Stomach (tissue), 9 donors: ENCODE results near the gene SP4. TPM values are rescaled to one million over a fixed set of nuclear protein-coding genes. Genes with fewer than 3 reads are reported as not detected.

Experiments
- DNase-seq, 2 donors: peaks; one replicate each; pipeline versions ENCODE4 v3.0.0 to v3.0.0-alpha.2; 2013 to 2019
- H3K27ac ChIP-seq, 5 donors: fragments of 200-600 bp in 4 of 5; sonication (generic) in 4 of 5; one replicate each; pipeline ENCODE4 v1.5.1; 2013 to 2019; ENCODE audit warnings: mild to moderate bottlenecking in 1 of 5, moderate library complexity in 1 of 5
- H3K27me3 ChIP-seq, 3 donors: fragments of 200-600 bp; sonication (generic); one replicate each; pipeline ENCODE4 v1.5.1; 2017 to 2019; ENCODE audit warnings: mixed run types in 1 of 3
- H3K36me3 ChIP-seq, 4 donors: fragments of 200-600 bp; sonication (generic); 1 replicate in 3 of 4; 2 replicates in 1 of 4; pipeline ENCODE4 v1.5.1; 2016 to 2019
- H3K4me1 ChIP-seq, 4 donors: fragments of 200-600 bp; sonication (generic); one replicate each; pipeline ENCODE4 v1.5.1; 2016 to 2019
- H3K4me3 ChIP-seq, 4 donors: fragments of 200-600 bp; sonication (generic) in 3 of 4; one replicate each; pipeline ENCODE4 v1.5.1; 2016 to 2019; ENCODE audit warnings: mild to moderate bottlenecking in 1 of 4
- H3K9me3 ChIP-seq, 4 donors: fragments of 200-600 bp; sonication (generic); one replicate each; pipeline ENCODE4 v1.5.1; 2016 to 2019
- EP300 ChIP-seq: sonication (generic); formaldehyde crosslinking; IDR thresholded peaks from one replicate; pipeline ENCODE4 v1.6.1; 2017; ENCODE audit warnings: antibody characterized with exemption
- POLR2A ChIP-seq, 4 donors: fragments of 450-650 bp; IDR thresholded peaks; one replicate each; pipeline ENCODE4 v1.6.1; 2016; ENCODE audit warnings: antibody characterized with exemption in 4 of 4, control low read depth in 2 of 4, mild to moderate bottlenecking in 1 of 4, moderate library complexity in 1 of 4
- POLR2AphosphoS5 ChIP-seq, 3 donors: sonication (generic); formaldehyde crosslinking; IDR thresholded peaks; one replicate each; pipeline ENCODE4 v1.6.1; 2016; ENCODE audit warnings: antibody characterized with exemption in 3 of 3
- WGBS, 5 donors: extraction: QIAGEN DNeasy Blood & Tissue Kit in 3 of 5; methylation state at CpG; one replicate each; pipeline versions ENCODE4 v1.1.5 to v1.1.7; 2013 to 2018; 5-methylcytosine and 5-hydroxymethylcytosine counted together
- intact Hi-C: fragments of 100-400 bp; cut with DNase I; formaldehyde crosslinking; loops from one replicate; pipeline ENCODE4 v1.15.1; 2023; ENCODE audit warnings: low total_unique reads
- polyA plus RNA-seq, 3 donors: library from polyadenylated mRNA; stranded (reverse); fragments of 200-250 nt; gene quantifications; one replicate each; pipeline ENCODE4 v1.2.3, GENCODE V29; 2013
- total RNA-seq, 5 donors: library from RNA; depleted of rRNA; stranded (reverse); fragments of >200 nt; gene quantifications; one replicate each; pipeline versions ENCODE4 v1.1.0 to v1.2.3, GENCODE V29; 2014 to 2016
- TF ChIP-seq, protein P1 (sequence below), 7 experiments: fragments of 450-650 bp in 4 of 7; fragments of 200-600 bp in 3 of 7; sonication (generic) in 3 of 7; IDR thresholded peaks; one replicate each; pipeline ENCODE4 v1.5.1; 2016 to 2019; ENCODE audit warnings: antibody characterized with exemption in 7 of 7, control low read depth in 2 of 7, mild to moderate bottlenecking in 1 of 7
- donor health status: healthy with polysubstance abuse.
- donor health status: Bipolar disorder and iron deficiency.
- donor health status: healthy.

Gene SP4
- total and polyA plus RNA-seq, 8 donors: 0.58 to 16.7 (median 2.4) TPM

DNA sequence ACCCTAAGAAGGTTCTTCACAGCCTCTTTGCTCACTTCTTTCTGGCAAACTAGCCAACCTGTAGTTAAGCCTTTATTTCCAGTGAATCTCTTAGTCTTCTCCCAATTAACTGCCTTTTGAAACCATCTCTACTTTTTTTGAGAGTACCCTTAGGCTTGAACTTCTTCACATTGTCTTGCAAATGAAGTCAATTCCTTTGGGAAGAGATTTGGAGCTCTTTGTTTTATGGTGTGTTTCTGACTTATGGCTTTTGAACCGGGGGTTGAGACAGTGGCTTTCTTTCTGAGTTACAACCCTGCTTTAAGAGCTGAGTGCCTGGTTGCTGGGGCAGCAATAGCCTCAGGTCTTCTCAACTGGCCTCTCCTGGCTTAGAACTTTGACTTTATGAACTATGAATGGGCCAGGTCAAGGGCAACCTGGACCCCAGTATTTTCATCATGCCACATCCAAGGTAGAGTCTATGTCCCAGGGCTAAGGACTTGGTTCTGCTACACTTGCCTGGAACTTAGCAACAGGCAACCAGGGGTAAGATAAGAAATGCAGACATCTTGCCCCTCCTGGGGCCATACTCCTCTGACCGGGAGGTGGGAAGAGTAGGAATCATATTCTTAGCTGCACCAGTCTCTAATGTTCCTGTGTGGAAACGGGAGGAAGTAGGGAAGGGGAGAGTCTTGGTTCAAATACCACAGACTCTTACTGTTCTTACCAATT, 53.0 kb downstream of the SP4 start:
- Histone ChIP-seq H3K9me3 (no peaks in the 10 kb centered on the region), H3K27me3 (no peaks in the 10 kb centered on the region), H3K4me3 (no peak overlapping the region), H3K4me1 (no peaks in the 10 kb centered on the region), H3K27ac (no peak overlapping the region), H3K36me3 (peaks cover 0 to 37% (median 26%) of the 10 kb centered on the region in 4 donors)
- DNase-seq: no peak
- intact Hi-C loops: no loop called here
- TF ChIP-seq, protein P1, sequence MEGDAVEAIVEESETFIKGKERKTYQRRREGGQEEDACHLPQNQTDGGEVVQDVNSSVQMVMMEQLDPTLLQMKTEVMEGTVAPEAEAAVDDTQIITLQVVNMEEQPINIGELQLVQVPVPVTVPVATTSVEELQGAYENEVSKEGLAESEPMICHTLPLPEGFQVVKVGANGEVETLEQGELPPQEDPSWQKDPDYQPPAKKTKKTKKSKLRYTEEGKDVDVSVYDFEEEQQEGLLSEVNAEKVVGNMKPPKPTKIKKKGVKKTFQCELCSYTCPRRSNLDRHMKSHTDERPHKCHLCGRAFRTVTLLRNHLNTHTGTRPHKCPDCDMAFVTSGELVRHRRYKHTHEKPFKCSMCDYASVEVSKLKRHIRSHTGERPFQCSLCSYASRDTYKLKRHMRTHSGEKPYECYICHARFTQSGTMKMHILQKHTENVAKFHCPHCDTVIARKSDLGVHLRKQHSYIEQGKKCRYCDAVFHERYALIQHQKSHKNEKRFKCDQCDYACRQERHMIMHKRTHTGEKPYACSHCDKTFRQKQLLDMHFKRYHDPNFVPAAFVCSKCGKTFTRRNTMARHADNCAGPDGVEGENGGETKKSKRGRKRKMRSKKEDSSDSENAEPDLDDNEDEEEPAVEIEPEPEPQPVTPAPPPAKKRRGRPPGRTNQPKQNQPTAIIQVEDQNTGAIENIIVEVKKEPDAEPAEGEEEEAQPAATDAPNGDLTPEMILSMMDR (IDR thresholded peaks at IDR 0.05): no peak
- TF ChIP-seq POLR2A (IDR thresholded peaks at IDR 0.05) (no peak), POLR2AphosphoS5 (IDR thresholded peaks at IDR 0.05) (no peak), EP300 (no peak)
- WGBS, 5 donors: 90 to 98% (median 92%) methylated on average over 3 of the region's 3 CpGs

DNA sequence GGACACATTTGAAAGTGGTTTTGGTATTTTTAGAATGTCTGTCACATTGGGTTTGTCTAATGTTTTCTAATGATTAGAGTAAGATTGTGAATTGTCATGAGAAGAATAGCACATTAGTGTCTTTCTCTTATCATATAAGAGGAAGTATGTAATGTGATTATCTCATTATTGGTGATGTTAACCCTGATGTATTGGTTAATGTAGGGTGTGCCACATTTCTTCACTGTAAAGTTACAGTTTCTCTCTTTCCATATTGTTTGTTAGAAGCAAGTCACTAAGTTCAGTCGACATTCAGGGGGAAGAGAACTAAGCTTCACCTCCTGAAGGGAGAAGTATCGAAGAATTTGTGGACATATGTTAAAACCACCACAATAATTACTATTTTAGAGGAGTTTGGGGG, 58.6 kb downstream of the SP4 start:
- DNase-seq: no peak
- Histone ChIP-seq H3K4me3 (no peak overlapping the region), H3K27ac (no peak overlapping the region), H3K4me1 (no peaks in the 10 kb centered on the region), H3K36me3 (peaks cover 0 to 29% (median 18%) of the 10 kb centered on the region in 4 donors), H3K9me3 (no peaks in the 10 kb centered on the region), H3K27me3 (no peaks in the 10 kb centered on the region)
- intact Hi-C loops: no loop called here
- TF ChIP-seq POLR2A (IDR thresholded peaks at IDR 0.05) (no peak), EP300 (no peak), POLR2AphosphoS5 (IDR thresholded peaks at IDR 0.05) (no peak)
- TF ChIP-seq, protein P1 (IDR thresholded peaks at IDR 0.05): no peak
- 76 to 90% (median 88%) methylated on average over 2 of the region's 2 CpGs for WGBS, 5 donors

DNA sequence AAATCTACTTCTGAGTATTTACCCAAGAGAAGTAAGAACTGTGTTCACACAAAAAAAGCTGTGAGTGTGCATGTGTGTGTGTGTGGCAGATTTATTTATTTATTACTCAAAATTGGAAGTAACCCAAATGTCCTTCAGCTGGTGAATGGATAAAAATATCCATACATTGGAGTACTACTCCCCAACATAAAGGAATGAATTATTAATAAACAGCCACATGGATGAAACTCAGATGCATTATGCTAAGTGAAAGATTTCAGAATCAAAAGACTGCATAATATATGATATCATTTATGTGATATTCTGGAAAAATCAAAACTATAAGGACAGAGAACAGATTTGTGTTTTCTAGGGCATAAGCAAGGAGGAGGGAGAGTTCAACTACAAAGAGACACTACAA, 67.8 kb downstream of the SP4 start:
- Histone ChIP-seq H3K27ac (no peak overlapping the region), H3K27me3 (no peaks in the 10 kb centered on the region), H3K9me3 (peaks cover 0 to 19% (median 7%) of the 10 kb centered on the region in 4 donors), H3K36me3 (peaks cover 0 to 13% (median 2%) of the 10 kb centered on the region in 4 donors), H3K4me3 (no peak overlapping the region), H3K4me1 (no peaks in the 10 kb centered on the region)
- no peak for DNase-seq
- TF ChIP-seq, protein P1 (IDR thresholded peaks at IDR 0.05): no peak
- no peak for TF ChIP-seq POLR2A (IDR thresholded peaks at IDR 0.05)
- TF ChIP-seq POLR2AphosphoS5 (IDR thresholded peaks at IDR 0.05): no peak
- no peak for TF ChIP-seq EP300
- intact Hi-C loops: no loop called here

DNA sequence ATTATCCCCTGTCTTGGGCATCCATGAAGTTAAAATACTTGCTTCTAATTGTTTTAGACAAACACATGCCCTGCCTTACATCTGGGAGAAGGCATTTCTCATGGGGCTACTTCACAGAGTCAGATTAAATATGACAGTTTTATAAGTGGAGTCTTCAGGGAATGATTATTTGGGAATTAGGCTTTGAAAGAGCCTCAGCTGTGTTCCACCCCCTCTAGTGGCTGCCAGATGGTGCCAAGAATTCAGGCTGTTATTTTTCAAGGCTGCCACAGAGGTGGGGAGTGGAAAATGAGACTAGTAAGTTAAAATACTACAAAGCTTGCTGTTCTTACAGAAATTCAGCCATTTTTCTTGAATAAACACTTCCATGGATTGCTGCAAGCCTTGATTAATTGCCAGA, 69.2 kb downstream of the SP4 start:
- TF ChIP-seq, protein P1 (IDR thresholded peaks at IDR 0.05): peak in 1 of 7 experiments; percentile 18
- TF ChIP-seq EP300: no peak
- TF ChIP-seq POLR2A (IDR thresholded peaks at IDR 0.05): no peak
- no peak for TF ChIP-seq POLR2AphosphoS5 (IDR thresholded peaks at IDR 0.05)
- Histone ChIP-seq H3K27ac (no peak overlapping the region), H3K36me3 (peaks cover 0 to 13% (median 2%) of the 10 kb centered on the region in 4 donors), H3K4me3 (no peak overlapping the region), H3K9me3 (peaks cover 0 to 19% (median 7%) of the 10 kb centered on the region in 4 donors), H3K4me1 (no peaks in the 10 kb centered on the region), H3K27me3 (no peaks in the 10 kb centered on the region)
- DNase-seq: no peak
- intact Hi-C loops: no loop called here
